ENCODE measurements around the gene CRIP3.

Gene CRIP3

GRCh38 chr6:43269273-43270007 lies 39.2 kb downstream of the CRIP3 start:
- Histone ChIP-seq H3K27me3 (replicated peaks; ENCODE audit: control insufficient read depth, insufficient read depth, low read length) (peaks cover 57% of the 10 kb centered on the region), H3K36me3 (ENCODE audit: control insufficient read depth, insufficient read depth, low read length, severe bottlenecking) (no peaks in the 10 kb centered on the region), H3K4me1 (ENCODE audit: control insufficient read depth, insufficient read depth, low read length) (peaks cover 7% of the 10 kb centered on the region), H3K9me3 (ENCODE audit: control insufficient read depth, low read length) (no peaks in the 10 kb centered on the region), H3K9ac (ENCODE audit: low read length) (no peak overlapping the region), H3K4me3 (ENCODE audit: low read length) (peak overlapping the region; percentile 66)
- peak; percentile 45 for DNase-seq (ENCODE audit: low read depth)

- Histone ChIP-seq H3K36me3 (ENCODE audit: control insufficient read depth, insufficient read depth, low read length, severe bottlenecking) (no peaks in the 10 kb centered on the region), H3K4me3 (ENCODE audit: low read length) (peak overlapping the region; percentile 66), H3K27me3 (replicated peaks; ENCODE audit: control insufficient read depth, insufficient read depth, low read length) (peaks cover 51% of the 10 kb centered on the region), H3K4me1 (ENCODE audit: control insufficient read depth, insufficient read depth, low read length) (peaks cover 7% of the 10 kb centered on the region), H3K9ac (ENCODE audit: low read length) (no peak overlapping the region), H3K9me3 (ENCODE audit: control insufficient read depth, low read length) (no peaks in the 10 kb centered on the region)
- DNase-seq (ENCODE audit: low read depth) = no peak
These were observed 39.8 kb downstream of the CRIP3 start for GRCh38 chr6:43268782-43269272.

GRCh38 chr6:43268355-43268700 lies 40.3 kb downstream of the CRIP3 start:
- Histone ChIP-seq H3K9me3 (ENCODE audit: control insufficient read depth, low read length) (no peaks in the 10 kb centered on the region), H3K9ac (ENCODE audit: low read length) (no peak overlapping the region), H3K4me1 (ENCODE audit: control insufficient read depth, insufficient read depth, low read length) (peaks cover 7% of the 10 kb centered on the region), H3K4me3 (ENCODE audit: low read length) (no peak overlapping the region), H3K27me3 (replicated peaks; ENCODE audit: control insufficient read depth, insufficient read depth, low read length) (peaks cover 46% of the 10 kb centered on the region), H3K36me3 (ENCODE audit: control insufficient read depth, insufficient read depth, low read length, severe bottlenecking) (no peaks in the 10 kb centered on the region)
- DNase-seq (ENCODE audit: low read depth) = no peak

GRCh38 chr6:43267619-43268354 lies 40.8 kb downstream of the CRIP3 start:
- Histone ChIP-seq H3K9ac (ENCODE audit: low read length) (no peak overlapping the region), H3K27me3 (replicated peaks; ENCODE audit: control insufficient read depth, insufficient read depth, low read length) (peaks cover 42% of the 10 kb centered on the region), H3K9me3 (ENCODE audit: control insufficient read depth, low read length) (no peaks in the 10 kb centered on the region), H3K4me1 (ENCODE audit: control insufficient read depth, insufficient read depth, low read length) (peaks cover 7% of the 10 kb centered on the region), H3K4me3 (ENCODE audit: low read length) (no peak overlapping the region), H3K36me3 (ENCODE audit: control insufficient read depth, insufficient read depth, low read length, severe bottlenecking) (no peaks in the 10 kb centered on the region)
- no peak for DNase-seq (ENCODE audit: low read depth)

- no peaks in the 10 kb centered on the region for H3K36me3 ChIP-seq (ENCODE audit: control insufficient read depth, insufficient read depth, low read length, severe bottlenecking)
- H3K9me3 ChIP-seq (ENCODE audit: control insufficient read depth, low read length) = no peaks in the 10 kb centered on the region
- DNase-seq (ENCODE audit: low read depth) = no peak
- H3K9ac ChIP-seq (ENCODE audit: low read length) = no peak overlapping the region
- peaks cover 7% of the 10 kb centered on the region for H3K4me1 ChIP-seq (ENCODE audit: control insufficient read depth, insufficient read depth, low read length)
- H3K4me3 ChIP-seq (ENCODE audit: low read length) = no peak overlapping the region
- peaks cover 39% of the 10 kb centered on the region for H3K27me3 ChIP-seq (replicated peaks; ENCODE audit: control insufficient read depth, insufficient read depth, low read length)
These were observed 43.1 kb downstream of the CRIP3 start for GRCh38 chr6:43265564-43265963.

GRCh38 chr6:43264599-43265145 lies 44.0 kb downstream of the CRIP3 start:
- Histone ChIP-seq H3K36me3 (ENCODE audit: control insufficient read depth, insufficient read depth, low read length, severe bottlenecking) (no peaks in the 10 kb centered on the region), H3K4me1 (ENCODE audit: control insufficient read depth, insufficient read depth, low read length) (peaks cover 7% of the 10 kb centered on the region), H3K4me3 (ENCODE audit: low read length) (no peak overlapping the region), H3K9ac (ENCODE audit: low read length) (no peak overlapping the region), H3K27me3 (replicated peaks; ENCODE audit: control insufficient read depth, insufficient read depth, low read length) (peaks cover 40% of the 10 kb centered on the region), H3K9me3 (ENCODE audit: control insufficient read depth, low read length) (no peaks in the 10 kb centered on the region)
- no peak for DNase-seq (ENCODE audit: low read depth)

- Histone ChIP-seq H3K9ac (ENCODE audit: low read length) (no peak overlapping the region), H3K4me3 (ENCODE audit: low read length) (no peak overlapping the region), H3K27me3 (replicated peaks; ENCODE audit: control insufficient read depth, insufficient read depth, low read length) (peaks cover 35% of the 10 kb centered on the region), H3K36me3 (ENCODE audit: control insufficient read depth, insufficient read depth, low read length, severe bottlenecking) (no peaks in the 10 kb centered on the region), H3K4me1 (ENCODE audit: control insufficient read depth, insufficient read depth, low read length) (peaks cover 3% of the 10 kb centered on the region), H3K9me3 (ENCODE audit: control insufficient read depth, low read length) (no peaks in the 10 kb centered on the region)
- DNase-seq (ENCODE audit: low read depth) = peak; percentile 80
These were observed 45.1 kb downstream of the CRIP3 start for GRCh38 chr6:43263314-43264178.

- H3K27me3 ChIP-seq (replicated peaks; ENCODE audit: control insufficient read depth, insufficient read depth, low read length) = peaks cover 34% of the 10 kb centered on the region
- H3K4me1 ChIP-seq (ENCODE audit: control insufficient read depth, insufficient read depth, low read length) = no peaks in the 10 kb centered on the region
These were observed 45.8 kb downstream of the CRIP3 start for GRCh38 chr6:43262780-43263313.

GRCh38 chr6:43262000-43262779 lies 46.4 kb downstream of the CRIP3 start:
- no peaks in the 10 kb centered on the region for H3K4me1 ChIP-seq (ENCODE audit: control insufficient read depth, insufficient read depth, low read length)

More at GRCh38 chr6:43262780-43263313, 45.8 kb downstream of the CRIP3 start:
- DNase-seq (ENCODE audit: low read depth) = no peak
- no peaks in the 10 kb centered on the region for H3K9me3 ChIP-seq (ENCODE audit: control insufficient read depth, low read length)
- H3K9ac ChIP-seq (ENCODE audit: low read length) = no peak overlapping the region
- H3K36me3 ChIP-seq (ENCODE audit: control insufficient read depth, insufficient read depth, low read length, severe bottlenecking) = no peaks in the 10 kb centered on the region
- no peak overlapping the region for H3K4me3 ChIP-seq (ENCODE audit: low read length)

GRCh38 chr6:43261198-43261597 lies 47.4 kb downstream of the CRIP3 start:
- Histone ChIP-seq H3K9me3 (ENCODE audit: control insufficient read depth, low read length) (no peaks in the 10 kb centered on the region), H3K4me1 (ENCODE audit: control insufficient read depth, insufficient read depth, low read length) (no peaks in the 10 kb centered on the region), H3K27me3 (replicated peaks; ENCODE audit: control insufficient read depth, insufficient read depth, low read length) (peaks cover 42% of the 10 kb centered on the region), H3K4me3 (ENCODE audit: low read length) (no peak overlapping the region), H3K9ac (ENCODE audit: low read length) (no peak overlapping the region), H3K36me3 (ENCODE audit: control insufficient read depth, insufficient read depth, low read length, severe bottlenecking) (no peaks in the 10 kb centered on the region)
- DNase-seq (ENCODE audit: low read depth) = no peak

More at GRCh38 chr6:43262000-43262779, 46.4 kb downstream of the CRIP3 start:
- Histone ChIP-seq H3K4me3 (ENCODE audit: low read length) (no peak overlapping the region), H3K27me3 (replicated peaks; ENCODE audit: control insufficient read depth, insufficient read depth, low read length) (peaks cover 38% of the 10 kb centered on the region), H3K9me3 (ENCODE audit: control insufficient read depth, low read length) (no peaks in the 10 kb centered on the region), H3K36me3 (ENCODE audit: control insufficient read depth, insufficient read depth, low read length, severe bottlenecking) (no peaks in the 10 kb centered on the region), H3K9ac (ENCODE audit: low read length) (no peak overlapping the region)
- DNase-seq (ENCODE audit: low read depth) = no peak
